Body of pancreas (tissue), 4 donors: ENCODE data around the gene FAT3. TPM values are rescaled to one million over a fixed set of nuclear protein-coding genes. Genes with fewer than 3 reads are reported as not detected.

Experiments
- ATAC-seq: fragments of 150-250 bp; one replicate; pipeline ENCODE4 v1.9.1; 2016
- DNase-seq, 4 donors: peaks; one replicate each; pipeline ENCODE4 v3.0.0-alpha.2; 2019
- H3K27ac ChIP-seq, 4 donors: fragments of 200-600 bp; sonication (generic); 1 replicate in 3 of 4; 2 replicates in 1 of 4; pipeline versions ENCODE4 v1.5.1 to v1.6.1; 2016 to 2019; ENCODE audit warnings: mild to moderate bottlenecking in 1 of 4, mixed read lengths in 1 of 4, moderate library complexity in 1 of 4
- H3K27me3 ChIP-seq, 2 donors: fragments of 200-600 bp; sonication (generic); one replicate each; pipeline ENCODE4 v1.6.0; 2016; ENCODE audit warnings: mild to moderate bottlenecking in 1 of 2
- H3K36me3 ChIP-seq, 2 donors: fragments of 200-600 bp; sonication (generic); replicated peaks in 1 of 2; 2 replicates each; pipeline ENCODE4 v1.5.1; 2016; ENCODE audit warnings: low read depth in 2 of 2; ENCODE audit not compliant: insufficient read depth in 1 of 2
- H3K4me1 ChIP-seq: fragments of 200-600 bp; sonication (generic); one replicate; pipeline ENCODE4 v1.6.0; 2016
- H3K4me3 ChIP-seq, 2 donors: fragments of 200-600 bp; sonication (generic); 1 replicate in 1 of 2; 2 replicates in 1 of 2; pipeline ENCODE4 v1.5.1; 2016 to 2019
- H3K9me3 ChIP-seq, 3 donors: fragments of 200-600 bp; sonication (generic); 1 replicate in 2 of 3; 2 replicates in 1 of 3; pipeline ENCODE4 v1.5.1; 2016
- POLR2A ChIP-seq, 3 donors: fragments of 450-650 bp; IDR thresholded peaks; one replicate each; pipeline ENCODE4 v1.6.1; 2016; ENCODE audit warnings: antibody characterized with exemption in 3 of 3, mild to moderate bottlenecking in 2 of 3
- WGBS, 2 donors: methylation state at CpG; one replicate each; pipeline ENCODE4 v1.1.5; 2017; 5-methylcytosine and 5-hydroxymethylcytosine counted together
- intact Hi-C: fragments of 100-400 bp; cut with DNase I; formaldehyde crosslinking; loops from one replicate; pipeline ENCODE4 v1.15.1; 2023
- total RNA-seq, 2 donors: library from RNA; depleted of rRNA; stranded (reverse); fragments of >200 nt; gene quantifications; one replicate each; pipeline ENCODE4 v1.1.0, GENCODE V29; 2016
- TF ChIP-seq, protein P1 (sequence below), 7 experiments: fragments of 450-650 bp in 4 of 7; fragments of 200-600 bp in 3 of 7; sonication (generic) in 3 of 7; IDR thresholded peaks; one replicate each; pipeline ENCODE4 v1.5.1; 2016 to 2019; ENCODE audit warnings: antibody characterized with exemption in 7 of 7

The FAT3 gene
- total RNA-seq, 2 donors from 2014 or later = 0.26 to 0.66 TPM

DNA sequence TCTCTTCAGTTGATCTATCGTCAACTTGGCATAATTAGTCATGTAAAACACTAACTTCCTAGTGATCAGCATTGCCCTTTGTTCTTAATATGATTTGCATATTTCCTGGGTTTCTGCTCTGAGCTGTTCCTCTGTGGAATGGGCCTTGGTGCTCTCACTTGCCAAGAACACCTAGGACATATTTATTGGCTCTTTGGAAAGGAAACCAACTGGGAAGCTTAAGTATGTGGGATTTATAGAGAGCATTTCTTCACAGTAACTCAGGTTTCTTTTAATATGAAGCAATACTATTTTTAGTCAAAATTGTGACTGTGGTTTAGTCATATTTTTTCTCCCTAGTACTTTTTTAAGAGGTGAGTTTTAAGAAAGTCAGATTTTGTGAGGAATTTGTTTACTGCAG is 28.8 kb downstream of the FAT3 start:
- DNase-seq = no peak
- TF ChIP-seq, protein P1, sequence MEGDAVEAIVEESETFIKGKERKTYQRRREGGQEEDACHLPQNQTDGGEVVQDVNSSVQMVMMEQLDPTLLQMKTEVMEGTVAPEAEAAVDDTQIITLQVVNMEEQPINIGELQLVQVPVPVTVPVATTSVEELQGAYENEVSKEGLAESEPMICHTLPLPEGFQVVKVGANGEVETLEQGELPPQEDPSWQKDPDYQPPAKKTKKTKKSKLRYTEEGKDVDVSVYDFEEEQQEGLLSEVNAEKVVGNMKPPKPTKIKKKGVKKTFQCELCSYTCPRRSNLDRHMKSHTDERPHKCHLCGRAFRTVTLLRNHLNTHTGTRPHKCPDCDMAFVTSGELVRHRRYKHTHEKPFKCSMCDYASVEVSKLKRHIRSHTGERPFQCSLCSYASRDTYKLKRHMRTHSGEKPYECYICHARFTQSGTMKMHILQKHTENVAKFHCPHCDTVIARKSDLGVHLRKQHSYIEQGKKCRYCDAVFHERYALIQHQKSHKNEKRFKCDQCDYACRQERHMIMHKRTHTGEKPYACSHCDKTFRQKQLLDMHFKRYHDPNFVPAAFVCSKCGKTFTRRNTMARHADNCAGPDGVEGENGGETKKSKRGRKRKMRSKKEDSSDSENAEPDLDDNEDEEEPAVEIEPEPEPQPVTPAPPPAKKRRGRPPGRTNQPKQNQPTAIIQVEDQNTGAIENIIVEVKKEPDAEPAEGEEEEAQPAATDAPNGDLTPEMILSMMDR (IDR thresholded peaks at IDR 0.05) = no peak
- no peak for TF ChIP-seq POLR2A (IDR thresholded peaks at IDR 0.05)
- no peak overlapping the region for H3K27ac ChIP-seq
- no peaks in the 10 kb centered on the region for H3K4me1 ChIP-seq
- H3K36me3 ChIP-seq = no peaks in the 10 kb centered on the region
- no peaks in the 10 kb centered on the region for H3K9me3 ChIP-seq
- intact Hi-C loops = no loop called here
- no peaks in the 10 kb centered on the region for H3K27me3 ChIP-seq
- no peak overlapping the region for H3K4me3 ChIP-seq
- no peak for ATAC-seq
- WGBS, 2 donors = 60 to 73% methylated on average over 1 of the region's 1 CpG

DNA sequence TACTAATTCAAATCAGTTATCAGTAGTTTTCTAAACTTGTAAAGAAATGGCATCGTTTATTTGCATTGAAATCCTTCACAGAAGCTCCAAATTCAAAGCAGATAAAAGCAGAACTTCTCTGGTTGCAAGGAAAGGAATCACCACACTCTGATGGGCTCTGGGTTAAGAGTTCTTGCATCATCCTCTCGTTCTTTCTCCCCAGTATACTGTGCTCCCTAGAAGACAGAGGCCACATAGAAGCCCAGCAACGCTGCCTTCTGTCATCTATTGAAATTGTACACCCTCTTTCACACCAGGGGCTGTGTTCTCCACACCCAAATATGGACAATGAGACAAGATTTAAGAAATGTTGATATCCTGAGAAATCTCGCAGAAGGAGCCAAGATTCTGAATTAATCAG is 29.3 kb downstream of the FAT3 start:
- intact Hi-C loops = no loop called here
- Histone ChIP-seq H3K4me1 (no peaks in the 10 kb centered on the region), H3K27ac (no peak overlapping the region), H3K27me3 (no peaks in the 10 kb centered on the region), H3K36me3 (no peaks in the 10 kb centered on the region), H3K9me3 (no peaks in the 10 kb centered on the region), H3K4me3 (no peak overlapping the region)
- 45 to 62% methylated on average over 4 of the region's 4 CpGs for WGBS, 2 donors
- no peak for ATAC-seq
- TF ChIP-seq, protein P1 (IDR thresholded peaks at IDR 0.05) = no peak
- TF ChIP-seq POLR2A (IDR thresholded peaks at IDR 0.05) = no peak
- no peak for DNase-seq

DNA sequence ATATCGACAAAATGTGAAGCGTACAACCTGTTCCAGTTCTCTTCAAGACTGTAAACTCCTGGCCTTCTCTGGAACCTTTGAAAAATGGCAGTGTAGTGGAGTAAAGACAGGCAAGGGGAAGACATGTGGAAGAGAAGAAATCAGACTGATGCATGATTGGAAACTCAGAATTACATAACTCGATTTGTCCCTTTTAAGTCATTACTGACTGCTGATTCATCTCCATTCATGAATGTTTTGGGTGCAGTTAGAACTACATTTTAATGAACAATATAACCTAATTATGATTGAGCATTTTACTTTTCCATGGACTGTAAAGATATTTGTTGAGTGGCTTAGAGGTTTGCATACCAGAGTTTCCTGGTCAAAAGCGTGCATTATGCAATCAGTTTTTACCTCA is 32.9 kb downstream of the FAT3 start:
- 77 to 82% methylated on average over 4 of the region's 4 CpGs for WGBS, 2 donors
- DNase-seq (no peak), ATAC-seq (no peak)
- H3K27me3 ChIP-seq = no peaks in the 10 kb centered on the region
- no peaks in the 10 kb centered on the region for H3K36me3 ChIP-seq
- H3K4me3 ChIP-seq = no peak overlapping the region
- H3K4me1 ChIP-seq = no peaks in the 10 kb centered on the region
- TF ChIP-seq, protein P1 (IDR thresholded peaks at IDR 0.05) = no peak
- no peak for TF ChIP-seq POLR2A (IDR thresholded peaks at IDR 0.05)
- no peaks in the 10 kb centered on the region for H3K9me3 ChIP-seq
- intact Hi-C loops = no loop called here
- H3K27ac ChIP-seq = no peak overlapping the region

DNA sequence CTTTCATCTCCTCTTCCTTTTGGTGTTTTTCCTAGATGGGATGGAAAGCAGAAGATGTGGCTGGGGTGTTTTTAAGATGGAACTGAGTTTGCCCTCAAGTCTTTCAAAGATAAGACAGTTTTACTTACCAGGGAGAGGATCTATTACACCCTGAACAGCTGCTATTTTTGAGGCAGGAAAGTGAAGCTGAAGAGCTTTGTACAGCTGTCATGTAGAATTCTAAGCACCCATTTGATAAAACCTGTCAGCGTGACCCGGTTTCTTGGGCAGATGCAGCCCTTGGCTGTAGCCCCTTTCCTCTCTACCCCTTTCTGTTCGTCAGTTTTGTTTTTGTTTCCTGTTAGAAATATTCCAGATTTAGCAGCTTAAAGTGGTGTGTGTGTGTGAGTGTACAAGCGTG is 35.2 kb downstream of the FAT3 start:
- ATAC-seq (no peak), DNase-seq (no peak)
- TF ChIP-seq, protein P1 (IDR thresholded peaks at IDR 0.05) = no peak
- no peak for TF ChIP-seq POLR2A (IDR thresholded peaks at IDR 0.05)
- H3K4me1 ChIP-seq = no peaks in the 10 kb centered on the region
- WGBS, 2 donors = 63 to 64% methylated on average over 4 of the region's 4 CpGs
- no peaks in the 10 kb centered on the region for H3K27me3 ChIP-seq
- H3K4me3 ChIP-seq = no peak overlapping the region
- intact Hi-C loops = no loop called here
- H3K27ac ChIP-seq = no peak overlapping the region
- H3K36me3 ChIP-seq = no peaks in the 10 kb centered on the region
- H3K9me3 ChIP-seq = no peaks in the 10 kb centered on the region

DNA sequence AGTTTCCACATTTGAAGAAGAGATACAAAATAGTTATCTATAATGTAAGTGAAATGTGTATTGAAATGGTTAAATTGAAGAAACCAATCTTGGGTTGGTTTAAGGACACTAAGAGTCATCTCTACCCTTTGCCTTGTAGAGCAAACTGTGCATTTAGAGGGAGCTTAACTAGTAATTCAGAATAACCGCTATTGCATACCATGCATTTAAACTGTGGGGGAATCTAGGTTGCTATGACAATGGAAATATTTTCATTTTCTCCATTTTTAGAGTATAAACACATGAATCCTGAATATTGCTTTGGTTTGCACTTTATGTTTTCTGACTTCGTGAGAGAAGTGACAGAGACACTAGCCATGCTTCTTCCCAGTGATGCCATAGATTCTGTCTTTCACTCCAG is 39.7 kb downstream of the FAT3 start:
- WGBS, 2 donors = 62 to 73% methylated on average over 2 of the region's 2 CpGs
- no peaks in the 10 kb centered on the region for H3K9me3 ChIP-seq
- no peak overlapping the region for H3K27ac ChIP-seq
- no peaks in the 10 kb centered on the region for H3K36me3 ChIP-seq
- intact Hi-C loops = no loop called here
- peaks cover 9% of the 10 kb centered on the region for H3K4me1 ChIP-seq
- ATAC-seq = no peak
- no peak for TF ChIP-seq POLR2A (IDR thresholded peaks at IDR 0.05)
- TF ChIP-seq, protein P1 (IDR thresholded peaks at IDR 0.05) = no peak
- no peak overlapping the region for H3K4me3 ChIP-seq
- H3K27me3 ChIP-seq = no peaks in the 10 kb centered on the region
- DNase-seq = no peak
